Prostate gland (tissue), 2 donors: ENCODE data around the gene CTSW. TPM values are rescaled to one million over a fixed set of nuclear protein-coding genes. Genes with fewer than 3 reads are reported as not detected.

ENCODE experiments used
- DNase-seq: peaks from one replicate; pipeline ENCODE4 v3.0.0-alpha.2; 2019; ENCODE audit warnings: low spot score
- H3K27ac ChIP-seq, 2 donors: fragments of 200-600 bp; sonication (generic); 2 replicates each; pipeline ENCODE4 v1.5.1; 2017 to 2019
- H3K27me3 ChIP-seq: fragments of 200-600 bp; sonication (generic); replicated peaks from 2 replicates; pipeline ENCODE4 v1.5.1; 2019; ENCODE audit not compliant: insufficient read depth
- H3K36me3 ChIP-seq, 2 donors: fragments of 200-600 bp; sonication (generic); 1 replicate in 1 of 2; 2 replicates in 1 of 2; pipeline versions ENCODE4 v1.5.1 to v1.8.1; 2017 to 2019
- H3K4me1 ChIP-seq: fragments of 200-600 bp; sonication (generic); replicated peaks from 2 replicates; pipeline ENCODE4 v1.5.1; 2019
- H3K4me3 ChIP-seq, 2 donors: fragments of 200-600 bp; sonication (generic); 2 replicates each; pipeline ENCODE4 v1.5.1; 2017 to 2019
- H3K9me3 ChIP-seq: fragments of 200-600 bp; sonication (generic); 2 replicates; pipeline ENCODE4 v1.5.1; 2017
- CTCF ChIP-seq, 4 experiments: fragments of 200-600 bp in 2 of 4; fragments of 450-650 bp in 2 of 4; sonication (generic) in 2 of 4; IDR thresholded peaks; 1 replicate in 3 of 4; 2 replicates in 1 of 4; pipeline ENCODE4 v1.5.1; 2016 to 2019; ENCODE audit warnings: antibody characterized with exemption in 4 of 4, mild to moderate bottlenecking in 2 of 4, moderate library complexity in 2 of 4
- POLR2A ChIP-seq: fragments of 450-650 bp; IDR thresholded peaks from one replicate; pipeline ENCODE4 v1.6.1; 2016; ENCODE audit warnings: antibody characterized with exemption, mild to moderate bottlenecking
- POLR2AphosphoS5 ChIP-seq: sonication (generic); formaldehyde crosslinking; IDR thresholded peaks from one replicate; pipeline ENCODE4 v1.6.1; 2017; ENCODE audit warnings: antibody characterized with exemption
- WGBS: methylation state at CpG from one replicate; pipeline ENCODE4 v1.1.5; 2018; 5-methylcytosine and 5-hydroxymethylcytosine counted together
- intact Hi-C: fragments of 100-400 bp; cut with DNase I; formaldehyde crosslinking; loops from one replicate; pipeline ENCODE4 v1.14.2; 2022
- total RNA-seq, 2 donors: library from RNA; depleted of rRNA; stranded (reverse); fragments of >200 nt; gene quantifications; one replicate each; pipeline ENCODE4 v1.1.0, GENCODE V29; 2016

CTSW gene
- total RNA-seq, 2 donors from 2014 or later = 1.3 to 1.8 TPM

DNA sequence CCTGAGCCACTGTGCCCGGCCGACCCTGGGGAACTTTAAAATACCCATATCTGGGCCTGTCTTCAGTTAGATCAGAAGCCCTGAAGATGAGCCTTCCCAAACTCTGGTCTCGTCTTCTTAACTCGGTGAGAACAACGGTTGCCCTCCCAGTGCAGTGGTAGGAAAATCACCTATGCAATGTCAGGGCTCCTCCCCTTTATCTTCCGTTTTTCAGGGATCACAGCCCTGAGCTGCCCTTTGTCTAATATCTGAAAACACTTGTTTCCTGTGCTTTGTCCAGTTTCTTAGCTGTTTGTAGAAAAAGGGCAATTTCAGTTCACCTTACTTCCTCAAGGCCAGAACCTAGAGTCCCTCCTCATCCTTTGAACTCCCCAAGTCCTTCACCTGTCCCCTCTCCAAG is 49.0 kb downstream of the CTSW start:
- DNase-seq = no peak
- TF ChIP-seq POLR2A (no peak), CTCF (IDR thresholded peaks at IDR 0.05) (no peak), POLR2AphosphoS5 (no peak)
- H3K4me1 ChIP-seq = no peaks in the 10 kb centered on the region
- H3K36me3 ChIP-seq = no peaks in the 10 kb centered on the region
- H3K27me3 ChIP-seq = no peaks in the 10 kb centered on the region
- no peak overlapping the region for H3K4me3 ChIP-seq
- H3K9me3 ChIP-seq = no peaks in the 10 kb centered on the region
- H3K27ac ChIP-seq = no peak overlapping the region
- 67% methylated on average over 6 of the region's 6 CpGs for WGBS
- intact Hi-C loops = no loop called here

DNA sequence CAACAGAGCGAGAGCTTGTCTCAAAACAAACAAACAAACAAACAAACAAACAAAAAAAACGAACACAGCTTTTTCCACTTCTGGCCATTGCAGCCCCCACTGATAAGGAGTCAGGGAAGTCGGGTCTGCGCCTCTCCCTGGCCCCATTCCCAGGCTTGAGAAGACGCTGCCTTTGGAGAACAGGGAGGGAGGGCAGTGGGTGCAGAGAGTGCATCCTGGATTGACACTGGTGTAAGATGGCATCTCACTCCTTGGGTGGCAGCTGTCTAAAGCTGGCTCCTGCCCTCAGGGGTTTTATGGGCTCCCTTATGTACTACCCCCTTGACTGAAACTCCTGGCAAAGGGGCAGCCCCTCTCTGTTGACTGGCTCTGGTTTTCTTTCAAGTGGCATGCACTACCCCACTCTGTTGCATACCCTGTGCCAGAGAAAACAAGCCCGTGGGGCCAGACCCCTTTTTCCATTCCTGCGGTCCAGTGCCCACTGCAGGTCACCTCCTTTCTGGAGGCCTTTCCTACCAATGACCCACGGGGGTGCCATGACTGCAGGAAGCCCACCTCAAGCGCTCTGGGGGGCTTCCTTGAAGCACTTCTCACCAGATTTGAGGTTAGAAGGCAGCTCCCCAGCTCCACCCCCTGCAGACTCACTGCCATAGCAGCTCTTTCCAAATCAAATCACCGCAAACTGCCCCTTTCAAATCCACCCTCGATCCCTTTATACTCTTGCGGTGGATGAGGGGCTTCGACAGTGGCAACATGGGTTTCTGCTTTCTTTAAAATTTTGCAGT is 52.3 kb downstream of the CTSW start:
- 54% methylated on average over 13 of the region's 13 CpGs for WGBS
- TF ChIP-seq POLR2AphosphoS5 (no peak), POLR2A (no peak), CTCF (IDR thresholded peaks at IDR 0.05) (no peak)
- no peaks in the 10 kb centered on the region for H3K27me3 ChIP-seq
- no peak for DNase-seq
- no peaks in the 10 kb centered on the region for H3K4me1 ChIP-seq
- H3K27ac ChIP-seq = no peak overlapping the region
- intact Hi-C loops = no loop called here
- H3K4me3 ChIP-seq = no peak overlapping the region
- no peaks in the 10 kb centered on the region for H3K36me3 ChIP-seq
- no peaks in the 10 kb centered on the region for H3K9me3 ChIP-seq

- 42% methylated on average over 9 of the region's 9 CpGs for WGBS
- no peaks in the 10 kb centered on the region for H3K36me3 ChIP-seq
- no peaks in the 10 kb centered on the region for H3K27me3 ChIP-seq
- no peaks in the 10 kb centered on the region for H3K4me1 ChIP-seq
- DNase-seq = no peak
- intact Hi-C loops = no loop called here
- H3K4me3 ChIP-seq = no peak overlapping the region
- no peaks in the 10 kb centered on the region for H3K9me3 ChIP-seq
- H3K27ac ChIP-seq = no peak overlapping the region
- TF ChIP-seq CTCF (IDR thresholded peaks at IDR 0.05) (no peak), POLR2A (no peak), POLR2AphosphoS5 (no peak)
These were observed 52.9 kb downstream of the CTSW start for GRCh38 chr11:65932558-65932919.

Other genes starting within 250 kb of the CTSW start
- 10 to 100 TPM; 38.2 to 45.2 TPM for gene SIPA1, start 241.7 kb upstream of the CTSW start, total RNA-seq
- gene RELA, start 216.9 kb upstream of the CTSW start, total RNA-seq = 10 to 100 TPM; 51.8 to 98.4 TPM
- 100 to 1,000 TPM in 1 of 2 donors, 10 to 100 TPM in 1; 74.8 to 107 TPM for gene KAT5, start 167.6 kb upstream of the CTSW start, total RNA-seq
- gene RNASEH2C, start 159.0 kb upstream of the CTSW start, total RNA-seq = 100 to 1,000 TPM in 1 of 2 donors, 10 to 100 TPM in 1; 78.0 to 166 TPM
- 10 to 100 TPM; 15.4 to 18.8 TPM for gene AP5B1, start 98.9 kb upstream of the CTSW start, total RNA-seq
- gene OVOL1, start 92.8 kb upstream of the CTSW start, total RNA-seq = 1 to 10 TPM; 2.7 to 8.5 TPM
- gene SNX32, start 45.9 kb upstream of the CTSW start, total RNA-seq = under 1 TPM in 1 of 2 donors, not detected in 1; 0.91 TPM
- 100 to 1,000 TPM; 654 to 731 TPM for gene CFL1, start 21.7 kb upstream of the CTSW start, total RNA-seq
- 10 to 100 TPM; 64.3 to 68.6 TPM for gene MUS81, start 19.4 kb upstream of the CTSW start, total RNA-seq
- 10 to 100 TPM; 40.0 to 84.5 TPM for gene EFEMP2, start 7.0 kb upstream of the CTSW start, total RNA-seq
- gene FIBP, start 8.6 kb downstream of the CTSW start, total RNA-seq = 100 to 1,000 TPM in 1 of 2 donors, 10 to 100 TPM in 1; 87.7 to 151 TPM
- gene CCDC85B, start 10.8 kb downstream of the CTSW start, total RNA-seq = 10 to 100 TPM; 40.4 to 55.0 TPM
- 1 to 10 TPM; 2.6 to 3.4 TPM for gene FOSL1, start 20.6 kb downstream of the CTSW start, total RNA-seq
- gene C11orf68, start 39.2 kb downstream of the CTSW start, total RNA-seq = 10 to 100 TPM; 30.1 to 54.6 TPM
- gene DRAP1, start 39.6 kb downstream of the CTSW start, total RNA-seq = 100 to 1,000 TPM; 101 to 127 TPM
- under 1 TPM in 1 of 2 donors, not detected in 1; 0.68 TPM for gene TSGA10IP, start 65.6 kb downstream of the CTSW start, total RNA-seq
- gene SART1, start 81.9 kb downstream of the CTSW start, total RNA-seq = 10 to 100 TPM; 36.7 to 76.6 TPM
- 10 to 100 TPM; 33.6 to 37.3 TPM for gene EIF1AD, start 122.3 kb downstream of the CTSW start, total RNA-seq
- 10 to 100 TPM; 59.4 to 78.8 TPM for gene BANF1, start 122.7 kb downstream of the CTSW start, total RNA-seq
- 1 to 10 TPM in 1 of 2 donors, under 1 TPM in 1; 0.36 to 6.5 TPM for gene CST6, start 132.2 kb downstream of the CTSW start, total RNA-seq
- under 1 TPM in 1 of 2 donors, not detected in 1; 0.85 TPM for gene CATSPER1, start 146.6 kb downstream of the CTSW start, total RNA-seq
- gene GAL3ST3, start 169.3 kb downstream of the CTSW start, total RNA-seq = 1 to 10 TPM; 2.3 to 4.3 TPM
- gene SF3B2, start 172.5 kb downstream of the CTSW start, total RNA-seq = 100 to 1,000 TPM; 130 to 212 TPM
- gene PACS1, start 190.4 kb downstream of the CTSW start, total RNA-seq = 100 to 1,000 TPM in 1 of 2 donors, 10 to 100 TPM in 1; 51.9 to 107 TPM